Transverse colon (tissue), 4 donors: ENCODE results near the gene ARSG. TPM values are rescaled to one million over a fixed set of nuclear protein-coding genes. Genes with fewer than 3 reads are reported as not detected.

Source experiments
- DNase-seq: peaks from one replicate; pipeline ENCODE4 v3.0.0-alpha.2; 2019
- H3K27ac ChIP-seq, 4 donors: fragments of 200-600 bp; sonication (generic); 2 replicates each; pipeline ENCODE4 v1.5.1; 2016 to 2018; ENCODE audit warnings: inconsistent platforms in 4 of 4
- H3K27me3 ChIP-seq: fragments of 200-600 bp; sonication (generic); 2 replicates; pipeline ENCODE4 v1.5.1; 2017; ENCODE audit warnings: inconsistent platforms
- H3K36me3 ChIP-seq, 4 donors: fragments of 200-600 bp; sonication (generic); 2 replicates each; pipeline ENCODE4 v1.5.1; 2017 to 2019; ENCODE audit warnings: inconsistent platforms in 4 of 4
- H3K4me1 ChIP-seq, 4 donors: fragments of 200-600 bp; sonication (generic); 2 replicates each; pipeline ENCODE4 v1.5.1; 2017 to 2020; ENCODE audit warnings: inconsistent platforms in 4 of 4
- H3K4me3 ChIP-seq, 4 donors: fragments of 200-600 bp; sonication (generic); 1 replicate in 1 of 4; 2 replicates in 3 of 4; pipeline versions ENCODE4 v1.5.1 to v1.6.1; 2017 to 2019; ENCODE audit warnings: inconsistent platforms in 4 of 4
- H3K9me3 ChIP-seq, 2 donors: fragments of 200-600 bp; sonication (generic); 2 replicates each; pipeline ENCODE4 v1.5.1; 2017 to 2019; ENCODE audit warnings: inconsistent platforms in 2 of 2
- CTCF ChIP-seq, 5 experiments: fragments of 200-600 bp in 3 of 5; fragments of 450-650 bp in 2 of 5; sonication (generic) in 3 of 5; IDR thresholded peaks; 1 replicate in 2 of 5; 2 replicates in 3 of 5; pipeline ENCODE4 v1.5.1; 2016 to 2017; ENCODE audit warnings: antibody characterized with exemption in 5 of 5, inconsistent platforms in 3 of 5, mild to moderate bottlenecking in 2 of 5, moderate library complexity in 1 of 5
- EP300 ChIP-seq: sonication (generic); formaldehyde crosslinking; IDR thresholded peaks from one replicate; pipeline ENCODE4 v1.6.1; 2017; ENCODE audit warnings: antibody characterized with exemption, low read depth
- POLR2A ChIP-seq: fragments of 450-650 bp; IDR thresholded peaks from one replicate; pipeline ENCODE4 v1.6.1; 2016; ENCODE audit warnings: antibody characterized with exemption, mild to moderate bottlenecking, moderate library complexity
- POLR2AphosphoS5 ChIP-seq, 3 donors: sonication (generic); formaldehyde crosslinking; IDR thresholded peaks; one replicate each; pipeline ENCODE4 v1.6.1; 2016; ENCODE audit warnings: antibody characterized with exemption in 3 of 3
- WGBS, 2 donors: methylation state at CpG; one replicate each; pipeline ENCODE4 v1.1.5; 2018; ENCODE audit warnings: low coverage in 1 of 2; 5-methylcytosine and 5-hydroxymethylcytosine counted together
- in situ Hi-C, 4 donors: fragments of 200-750 bp; cut with MboI; loops; one replicate each; pipeline versions ENCODE4 v1.15.0 to v1.15.1; 2017; ENCODE audit warnings: low sequenced_read_pairs in 3 of 4, low pct_ligation_motif_present in 1 of 4, low pct_unique_long_range_greater_than_20kb in 1 of 4
- intact Hi-C: fragments of 100-400 bp; cut with DNase I; formaldehyde crosslinking; loops from one replicate; pipeline ENCODE4 v1.15.1; 2023; ENCODE audit warnings: low total_unique reads
- total RNA-seq, 4 donors: library from RNA; depleted of rRNA; stranded (reverse); fragments of >200 nt; gene quantifications; one replicate each; pipeline ENCODE4 v1.1.0, GENCODE V29; 2016

The ARSG gene
- total RNA-seq, 4 donors from 2014 or later, result 0.41 to 4.4 (median 1.6) TPM; not detected in 1

GRCh38 chr17:68435876-68436842, 144.9 kb downstream of the ARSG start:
- Histone ChIP-seq H3K27me3 (no peaks in the 10 kb centered on the region), H3K27ac (peak overlapping the region in 2 of 4 donors; percentile 2 to 33), H3K4me3 (no peak overlapping the region), H3K36me3 (peaks cover 0 to 43% (median 17%) of the 10 kb centered on the region in 4 donors), H3K4me1 (peaks cover 0 to 35% (median 19%) of the 10 kb centered on the region in 4 donors), H3K9me3 (no peaks in the 10 kb centered on the region)
- TF ChIP-seq POLR2AphosphoS5 (IDR thresholded peaks at IDR 0.05), result no peak
- TF ChIP-seq POLR2A, result no peak
- TF ChIP-seq EP300, result no peak
- peak; percentile 86 to 95 (median 91) for TF ChIP-seq CTCF (IDR thresholded peaks at IDR 0.05)
- intact Hi-C loops (loop anchor here (10.0 kb wide), 1 partner anchor 1969 kb away; no protein-coding TSS in a partner anchor), in situ Hi-C loops (loop anchor here in 2 of 4 donors (10.0 kb wide), 1 partner anchor 171 kb away; no protein-coding TSS in a partner anchor)
- 69% methylated on average over 20 of the region's 20 CpGs; no CpG with 5 or more reads in 1 of the 2 donors for WGBS, 2 donors
- peak; percentile 84 for DNase-seq

GRCh38 chr17:68437979-68438822, 146.9 kb downstream of the ARSG start:
- Histone ChIP-seq H3K27ac (peak overlapping the region; percentile 69 to 83 (median 74)), H3K36me3 (peaks cover 0 to 26% (median 11%) of the 10 kb centered on the region in 4 donors), H3K27me3 (no peaks in the 10 kb centered on the region), H3K4me3 (no peak overlapping the region), H3K4me1 (peaks cover 0 to 43% (median 24%) of the 10 kb centered on the region in 4 donors), H3K9me3 (no peaks in the 10 kb centered on the region)
- WGBS, 2 donors, result 61 to 76% methylated on average over 9 to 14 of the region's 14 CpGs
- DNase-seq, result peak; percentile 68
- intact Hi-C loops, result loop anchor here (10.0 kb wide), 1 partner anchor 1967 kb away; no protein-coding TSS in a partner anchor
- TF ChIP-seq CTCF (IDR thresholded peaks at IDR 0.05), result no peak
- peak; percentile 11 for TF ChIP-seq POLR2A
- in situ Hi-C loops, result loop anchor here in 2 of 4 donors (10.0 kb wide), 1 partner anchor 173 kb away; no protein-coding TSS in a partner anchor

GRCh38 chr17:68439656-68440290, 148.5 kb downstream of the ARSG start:
- DNase-seq, result no peak
- Histone ChIP-seq H3K27me3 (no peaks in the 10 kb centered on the region), H3K27ac (no peak overlapping the region), H3K9me3 (no peaks in the 10 kb centered on the region), H3K36me3 (peaks cover 0 to 15% (median 7%) of the 10 kb centered on the region in 4 donors), H3K4me1 (peaks cover 0 to 43% (median 24%) of the 10 kb centered on the region in 4 donors), H3K4me3 (no peak overlapping the region)
- in situ Hi-C loops, result loop anchor here in 2 of 4 donors (10.0 kb wide), 1 partner anchor 175 kb away; no protein-coding TSS in a partner anchor
- TF ChIP-seq POLR2AphosphoS5 (IDR thresholded peaks at IDR 0.05), result no peak
- no peak for TF ChIP-seq EP300
- no peak for TF ChIP-seq POLR2A
- intact Hi-C loops, result loop anchor here (10.0 kb wide), 1 partner anchor 1965 kb away; no protein-coding TSS in a partner anchor
- WGBS, 2 donors, result 69 to 71% methylated on average over 4 to 8 of the region's 8 CpGs

GRCh38 chr17:68440526-68440925, 149.2 kb downstream of the ARSG start:
- H3K36me3 ChIP-seq, result peaks cover 0 to 7% (median 3%) of the 10 kb centered on the region in 4 donors
- WGBS, 2 donors, result 94 to 100% methylated on average over 2 of the region's 2 CpGs
- no peaks in the 10 kb centered on the region for H3K27me3 ChIP-seq
- DNase-seq, result no peak
- TF ChIP-seq CTCF (IDR thresholded peaks at IDR 0.05) (no peak), EP300 (no peak), POLR2A (no peak), POLR2AphosphoS5 (IDR thresholded peaks at IDR 0.05) (no peak)
- intact Hi-C loops, result no loop called here
- in situ Hi-C loops, result no loop called here
- no peak overlapping the region for H3K4me3 ChIP-seq
- peaks cover 0 to 43% (median 24%) of the 10 kb centered on the region in 4 donors for H3K4me1 ChIP-seq
- H3K27ac ChIP-seq, result no peak overlapping the region
- H3K9me3 ChIP-seq, result no peaks in the 10 kb centered on the region
